K562 (cell line): ENCODE measurements around the gene HOXB13. TPM values are rescaled to one million over a fixed set of nuclear protein-coding genes. Genes with fewer than 3 reads are reported as not detected.

ENCODE experiments used
- ATAC-seq: fragments of 200-7000 bp; cut with Tn5 transposase; 3 replicates; pipeline ENCODE4 v1.9.1; 2020; ENCODE audit warnings: moderate library complexity
- BruUV-seq: library from RNA; stranded (reverse); fragments of 400-500 nt; replicated peaks from 2 replicates; lab custom pipeline; 2021; lab: Mats Ljungman, UMichigan
- CTCF ChIA-PET: fragments of 300-600 bp; formaldehyde crosslinking; extraction: SDS; loops from one replicate; lab custom pipeline; 2021; ENCODE audit warnings: low intra/inter-chr PET ratio; lab: Yijun Ruan, JAX
- POLR2A ChIA-PET: fragments of 300-600, 350-650 bp; sonication (Branson Sonifier 250); formaldehyde crosslinking; extraction: SDS; loops from one replicate; lab custom pipeline; 2021; ENCODE audit warnings: antibody characterized with exemption, inconsistent platforms; lab: Yijun Ruan, JAX
- DNase-seq, 4 experiments: peaks; one replicate each; pipeline versions ENCODE4 v3.0.0 to v3.0.0-alpha.2; 2011 to 2018; ENCODE audit warnings: low spot score in 3 of 4, mixed read lengths in 3 of 4; ENCODE audit errors: extremely low read depth in 1 of 4
- FAIRE-seq: peaks from 2 replicates; lab custom pipeline; 2011; peaks lifted over from hg19 to GRCh38; lab: Jason Lieb, UNC
- H2AFZ ChIP-seq: 2 replicates; pipeline ENCODE4 v1.6.0; 2011; ENCODE audit warnings: low read depth, low read length, control low read depth, inconsistent platforms
- H3K27ac ChIP-seq: fragments of 200-600 bp; 3 replicates; pipeline ENCODE4 v1.8.0; 2011; ENCODE audit warnings: low read depth, mild to moderate bottlenecking, control low read depth, inconsistent platforms, low read length, moderate library complexity, mixed read lengths; ENCODE audit errors: extremely low read depth
- H3K27me3 ChIP-seq, 2 experiments: fragments of 300-600 bp in 1 of 2; 2 replicates in 1 of 2; 3 replicates in 1 of 2; pipeline versions ENCODE4 v1.6.0 to v1.8.0; 2011; ENCODE audit warnings: inconsistent platforms in 2 of 2, low read length in 2 of 2, mild to moderate bottlenecking in 1 of 2, mixed read lengths in 1 of 2, moderate library complexity in 1 of 2; ENCODE audit not compliant: control insufficient read depth in 2 of 2, insufficient read depth in 2 of 2
- H3K36me3 ChIP-seq: fragments of 300-600 bp; 3 replicates; pipeline ENCODE4 v1.8.0; 2011; ENCODE audit warnings: mild to moderate bottlenecking, low read length, inconsistent platforms; ENCODE audit not compliant: control insufficient read depth, insufficient read depth
- H3K4me1 ChIP-seq, 2 experiments: fragments of 200-600 bp in 1 of 2; replicated peaks in 1 of 2; 2 replicates in 1 of 2; 3 replicates in 1 of 2; pipeline versions ENCODE4 v1.5.1 to v1.8.0; 2011; ENCODE audit warnings: inconsistent platforms in 2 of 2, low read length in 2 of 2, mild to moderate bottlenecking in 1 of 2, mixed read lengths in 1 of 2, moderate library complexity in 1 of 2; ENCODE audit not compliant: control insufficient read depth in 2 of 2, insufficient read depth in 2 of 2
- H3K4me2 ChIP-seq: 2 replicates; pipeline ENCODE4 v1.6.1; 2011; ENCODE audit warnings: low read length, control low read depth, inconsistent platforms, mixed read lengths; ENCODE audit not compliant: insufficient read depth
- H3K4me3 ChIP-seq: fragments of 200-600 bp; sonication (generic), shearing (Covaris generic); 2 replicates; pipeline ENCODE4 v1.5.1; 2016; ENCODE audit warnings: control low read depth, inconsistent platforms
- H3K79me2 ChIP-seq: fragments of 200-600 bp; 3 replicates; pipeline ENCODE4 v1.8.0; 2011; ENCODE audit warnings: low read length, inconsistent platforms; ENCODE audit not compliant: control insufficient read depth, insufficient read depth
- H3K9ac ChIP-seq, 2 experiments: 2 replicates each; pipeline versions ENCODE4 v1.6.0 to v1.6.1; 2011; ENCODE audit warnings: low read depth in 2 of 2, low read length in 2 of 2, control low read depth in 1 of 2, inconsistent platforms in 1 of 2, mild to moderate bottlenecking in 1 of 2, mixed read lengths in 1 of 2; ENCODE audit not compliant: insufficient read depth in 1 of 2
- H3K9me1 ChIP-seq: one replicate; pipeline ENCODE4 v1.6.0; 2011; ENCODE audit warnings: inconsistent platforms, mild to moderate bottlenecking, low read length, moderate library complexity; ENCODE audit not compliant: control insufficient read depth, insufficient read depth
- H3K9me3 ChIP-seq: replicated peaks from 2 replicates; pipeline ENCODE4 v1.5.1; 2011; ENCODE audit warnings: low read depth, low read length, inconsistent platforms; ENCODE audit not compliant: control insufficient read depth, insufficient read depth
- H4K20me1 ChIP-seq: replicated peaks from 2 replicates; pipeline ENCODE4 v1.6.1; 2011; ENCODE audit warnings: low read length, inconsistent platforms, mixed read lengths; ENCODE audit not compliant: control insufficient read depth, insufficient read depth
- BHLHE40 ChIP-seq: IDR thresholded peaks from 2 replicates; pipeline ENCODE4 v1.6.1; 2011; ENCODE audit warnings: low read length, improper control_type of control experiment
- CBX2 ChIP-seq: fragments of 200-600 bp; sonication (generic); IDR thresholded peaks from one replicate; pipeline ENCODE4 v1.6.1; 2012; ENCODE audit warnings: mild to moderate bottlenecking, low read length, inconsistent platforms; ENCODE audit not compliant: insufficient read depth, poor library complexity, severe bottlenecking
- E2F4 ChIP-seq: sonication (generic); formaldehyde crosslinking; IDR thresholded peaks from 2 replicates; pipeline ENCODE4 v1.8.0; 2022; ENCODE audit warnings: mild to moderate bottlenecking, low read depth, missing genetic modification reagents
- KHSRP ChIP-seq: fragments of 450-650 bp; IDR thresholded peaks from 2 replicates; pipeline ENCODE4 v1.6.1; 2017
- NCOR1 ChIP-seq: fragments of 450-650 bp; IDR thresholded peaks from 2 replicates; pipeline ENCODE4 v1.6.1; 2016; ENCODE audit warnings: mild to moderate bottlenecking, moderate library complexity
- ZFPM2 ChIP-seq: fragments of 250-450 bp; sonication (Bioruptor Pico); IDR thresholded peaks from 2 replicates; pipeline ENCODE4 v1.5.1; 2022; ENCODE audit warnings: mild to moderate bottlenecking
- ZNF146 ChIP-seq: IDR thresholded peaks from one replicate; pipeline ENCODE4 v1.6.1; 2018; ENCODE audit warnings: missing compliant biosample characterization; ENCODE audit not compliant: unreplicated experiment
- WGBS: fragments of 100-300 bp; shearing (Covaris generic); methylation state at CpG from one replicate; pipeline ENCODE4 v1.1.6; 2016; ENCODE audit warnings: low coverage, mixed read lengths; ENCODE audit not compliant: insufficient coverage; ENCODE audit errors: missing lambda C conversion rate; 5-methylcytosine and 5-hydroxymethylcytosine counted together
- in situ Hi-C: fragments of 300-500 bp; cut with MboI; formaldehyde crosslinking; loops from 4 replicates; pipeline ENCODE4 v1.15.0; 2018; ENCODE audit warnings: inconsistent platforms, mixed read lengths
- intact Hi-C: fragments of 100-400 bp; cut with micrococcal nuclease; formaldehyde crosslinking; loops from 2 replicates; pipeline ENCODE4 v1.14.2; 2022
- polyA plus RNA-seq, 8 experiments: library from polyadenylated mRNA; depleted of rRNA in 4 of 8; stranded (reverse) in 5 of 8; unstranded in 3 of 8; fragments of >200 nt; fragmentation: Nextera tagmentation in 2 of 8; fragmentation: Illumina TruSeq in 1 of 8; extraction: Ambion mirVana in 2 of 8; extraction: Trizol in 1 of 8; gene quantifications; 2 replicates each; pipeline versions ENCODE4 v1.2.1 to v1.2.3, GENCODE V29; 2011 to 2014; ENCODE audit warnings: inconsistent platforms in 1 of 8, missing spikeins in 1 of 8
- total RNA-seq, 7 experiments: library from RNA; depleted of rRNA in 6 of 7; stranded (reverse); fragments of >200 nt in 6 of 7; fragmentation: Illumina TruSeq in 2 of 7; extraction: Trizol in 2 of 7; gene quantifications; 2 replicates each; pipeline versions ENCODE4 v1.2.1 to v1.2.3, GENCODE V29; 2011 to 2021; ENCODE audit warnings: low replicate concordance in 1 of 7
- TF ChIP-seq, protein P1 (sequence below): sonication (generic); formaldehyde crosslinking; IDR thresholded peaks from 2 replicates; pipeline ENCODE4 v1.8.0; 2022; ENCODE audit warnings: missing genetic modification reagents, mild to moderate bottlenecking, moderate library complexity, borderline replicate concordance

HOXB13 gene
- total and polyA plus RNA-seq, 9 of the 15 experiments (the other 6 are each of a cell fraction or from before 2014, with no cell fraction given): not detected

- no peak overlapping the region for H3K4me2 ChIP-seq
- intact Hi-C loops (loop anchor here (2.0 kb wide), 1 partner anchor 47 kb away; no protein-coding TSS in a partner anchor), in situ Hi-C loops (no loop called here)
- POLR2A ChIA-PET: interaction anchor here (0.6 to 2.3 kb wide), 6 partner anchors 9 to 154 kb away, joined by 3 to 7 read pairs (median 3); no protein-coding TSS in a partner anchor
- no peak overlapping the region for H3K4me3 ChIP-seq
- no peak for DNase-seq
- FAIRE-seq: no peak
- H3K36me3 ChIP-seq: no peaks in the 10 kb centered on the region
- peaks cover 72 to 82% of the 10 kb centered on the region in 2 experiments for H3K27me3 ChIP-seq
- H2AFZ ChIP-seq: no peak overlapping the region
- no peaks in the 10 kb centered on the region for H3K79me2 ChIP-seq
- no peak overlapping the region for H3K9ac ChIP-seq
- no peak overlapping the region for H3K27ac ChIP-seq
- no peak for ATAC-seq
- peaks cover 0 to 20% of the 10 kb centered on the region in 2 experiments; a peak in 2 of 5 replicates for H3K4me1 ChIP-seq
- CTCF ChIA-PET: interaction anchor here (0.6 to 2.6 kb wide), 4 partner anchors 58 to 159 kb away, joined by 3 to 21 read pairs (median 6); no protein-coding TSS in a partner anchor
- H4K20me1 ChIP-seq: peaks cover 3% of the 10 kb centered on the region; the same call in 1 of the 2 replicates
- TF ChIP-seq ZFPM2: no peak
- peak; percentile 31 for TF ChIP-seq CBX2
- no peak for TF ChIP-seq KHSRP
- no TSS peak for BruUV-seq
- no peaks in the 10 kb centered on the region for H3K9me3 ChIP-seq
- 9% methylated on average over 29 of the region's 38 CpGs for WGBS
- no peaks in the 10 kb centered on the region for H3K9me1 ChIP-seq
Observed at GRCh38 chr17:48725288-48726064, 3.1 kb downstream of the HOXB13 start.

- in situ Hi-C loops: no loop called here
- Histone ChIP-seq H3K4me2 (no peak overlapping the region), H3K27ac (no peak overlapping the region), H3K9ac (no peak overlapping the region), H4K20me1 (peaks cover 3% of the 10 kb centered on the region; the same call in 1 of the 2 replicates), H3K9me1 (no peaks in the 10 kb centered on the region)
- CTCF ChIA-PET: interaction anchor here (0.6 to 2.6 kb wide), 5 partner anchors 59 to 670 kb away, joined by 3 to 21 read pairs (median 4); no protein-coding TSS in a partner anchor
- BruUV-seq: no TSS peak
- 4% methylated on average over 16 of the region's 16 CpGs for WGBS
- FAIRE-seq: no peak
- no peak for ATAC-seq
- TF ChIP-seq E2F4 (CRISPR knock-in tag) (no peak), ZNF146 (CRISPR knock-in tag) (no peak), BHLHE40 (no peak), NCOR1 (no peak)
- TF ChIP-seq, protein P1, sequence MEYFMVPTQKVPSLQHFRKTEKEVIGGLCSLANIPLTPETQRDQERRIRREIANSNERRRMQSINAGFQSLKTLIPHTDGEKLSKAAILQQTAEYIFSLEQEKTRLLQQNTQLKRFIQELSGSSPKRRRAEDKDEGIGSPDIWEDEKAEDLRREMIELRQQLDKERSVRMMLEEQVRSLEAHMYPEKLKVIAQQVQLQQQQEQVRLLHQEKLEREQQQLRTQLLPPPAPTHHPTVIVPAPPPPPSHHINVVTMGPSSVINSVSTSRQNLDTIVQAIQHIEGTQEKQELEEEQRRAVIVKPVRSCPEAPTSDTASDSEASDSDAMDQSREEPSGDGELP (CRISPR knock-in tag): no peak
- TF ChIP-seq, all 486 proteins: peak for 0
- POLR2A ChIA-PET: interaction anchor here (0.6 to 2.3 kb wide), 5 partner anchors 9 to 154 kb away, joined by 3 to 7 read pairs (median 3); no protein-coding TSS in a partner anchor
- no peak for DNase-seq
- Histone ChIP-seq H3K4me1 (peaks cover 0 to 21% of the 10 kb centered on the region in 2 experiments; a peak in 2 of 5 replicates), H2AFZ (no peak overlapping the region), H3K27me3 (peaks cover 73 to 84% of the 10 kb centered on the region in 2 experiments), H3K9me3 (no peaks in the 10 kb centered on the region), H3K79me2 (no peaks in the 10 kb centered on the region), H3K4me3 (no peak overlapping the region), H3K36me3 (no peaks in the 10 kb centered on the region)
- intact Hi-C loops: loop anchor here (2.0 kb wide), 1 partner anchor 46 kb away; no protein-coding TSS in a partner anchor
Observed at GRCh38 chr17:48725004-48725287, 3.6 kb downstream of the HOXB13 start.
